ENCODE data around the gene DCTN4. TPM values are rescaled to one million over a fixed set of nuclear protein-coding genes. Genes with fewer than 3 reads are reported as not detected.

The DCTN4 gene
- total RNA-seq, 1 experiment from 2014 or later: 43.9 TPM

DNA sequence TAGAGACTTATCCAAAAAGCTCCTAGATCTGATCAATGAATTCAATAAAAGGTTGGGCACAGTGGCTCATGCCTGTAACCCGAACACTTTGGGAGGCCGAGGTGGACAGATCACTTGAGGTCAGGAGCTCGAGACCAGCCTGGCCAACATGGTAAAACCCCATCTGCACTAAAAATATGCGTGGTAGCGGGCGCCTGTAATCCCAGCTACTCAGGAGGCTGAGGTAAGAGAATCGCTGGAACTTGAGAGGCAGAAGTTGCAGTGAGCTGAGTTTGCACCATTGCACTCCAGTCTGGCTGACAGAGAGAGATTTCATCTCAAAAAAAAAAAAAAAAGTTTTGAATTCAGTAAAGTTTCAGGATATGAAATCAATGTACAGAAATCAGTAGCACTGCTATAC, 20.0 kb downstream of the DCTN4 start:
- Mint-ChIP-seq H3K9me3 (peaks cover 44% of the 10 kb centered on the region), H3K4me1 (peaks cover 29% of the 10 kb centered on the region), H3K27ac (no peak overlapping the region), H3K36me3 (peaks cover 58% of the 10 kb centered on the region), H3K27me3 (ENCODE audit: low read depth) (no peaks in the 10 kb centered on the region), H3K4me3 (no peak overlapping the region)
- POLR2A ChIA-PET: no interaction called here
- ATAC-seq (no peak), DNase-seq (ENCODE audit: low spot score) (no peak)
- CTCF ChIA-PET: interaction anchor here (0.6 to 1.4 kb wide), 8 partner anchors 17 to 603 kb away, joined by 3 to 4 read pairs (median 3); partner anchors contain the start of gene RBM22
- TF ChIP-seq, protein P1, sequence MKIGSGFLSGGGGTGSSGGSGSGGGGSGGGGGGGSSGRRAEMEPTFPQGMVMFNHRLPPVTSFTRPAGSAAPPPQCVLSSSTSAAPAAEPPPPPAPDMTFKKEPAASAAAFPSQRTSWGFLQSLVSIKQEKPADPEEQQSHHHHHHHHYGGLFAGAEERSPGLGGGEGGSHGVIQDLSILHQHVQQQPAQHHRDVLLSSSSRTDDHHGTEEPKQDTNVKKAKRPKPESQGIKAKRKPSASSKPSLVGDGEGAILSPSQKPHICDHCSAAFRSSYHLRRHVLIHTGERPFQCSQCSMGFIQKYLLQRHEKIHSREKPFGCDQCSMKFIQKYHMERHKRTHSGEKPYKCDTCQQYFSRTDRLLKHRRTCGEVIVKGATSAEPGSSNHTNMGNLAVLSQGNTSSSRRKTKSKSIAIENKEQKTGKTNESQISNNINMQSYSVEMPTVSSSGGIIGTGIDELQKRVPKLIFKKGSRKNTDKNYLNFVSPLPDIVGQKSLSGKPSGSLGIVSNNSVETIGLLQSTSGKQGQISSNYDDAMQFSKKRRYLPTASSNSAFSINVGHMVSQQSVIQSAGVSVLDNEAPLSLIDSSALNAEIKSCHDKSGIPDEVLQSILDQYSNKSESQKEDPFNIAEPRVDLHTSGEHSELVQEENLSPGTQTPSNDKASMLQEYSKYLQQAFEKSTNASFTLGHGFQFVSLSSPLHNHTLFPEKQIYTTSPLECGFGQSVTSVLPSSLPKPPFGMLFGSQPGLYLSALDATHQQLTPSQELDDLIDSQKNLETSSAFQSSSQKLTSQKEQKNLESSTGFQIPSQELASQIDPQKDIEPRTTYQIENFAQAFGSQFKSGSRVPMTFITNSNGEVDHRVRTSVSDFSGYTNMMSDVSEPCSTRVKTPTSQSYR (CRISPR knock-in tag; IDR thresholded peaks at IDR 0.05): no peak
- TF ChIP-seq, protein P2, sequence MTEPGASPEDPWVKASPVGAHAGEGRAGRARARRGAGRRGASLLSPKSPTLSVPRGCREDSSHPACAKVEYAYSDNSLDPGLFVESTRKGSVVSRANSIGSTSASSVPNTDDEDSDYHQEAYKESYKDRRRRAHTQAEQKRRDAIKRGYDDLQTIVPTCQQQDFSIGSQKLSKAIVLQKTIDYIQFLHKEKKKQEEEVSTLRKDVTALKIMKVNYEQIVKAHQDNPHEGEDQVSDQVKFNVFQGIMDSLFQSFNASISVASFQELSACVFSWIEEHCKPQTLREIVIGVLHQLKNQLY (CRISPR knock-in tag; IDR thresholded peaks at IDR 0.05): no peak
- TF ChIP-seq, protein P3, sequence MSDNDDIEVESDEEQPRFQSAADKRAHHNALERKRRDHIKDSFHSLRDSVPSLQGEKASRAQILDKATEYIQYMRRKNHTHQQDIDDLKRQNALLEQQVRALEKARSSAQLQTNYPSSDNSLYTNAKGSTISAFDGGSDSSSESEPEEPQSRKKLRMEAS (CRISPR knock-in tag; IDR thresholded peaks at IDR 0.05): no peak
- TF ChIP-seq, protein P4, sequence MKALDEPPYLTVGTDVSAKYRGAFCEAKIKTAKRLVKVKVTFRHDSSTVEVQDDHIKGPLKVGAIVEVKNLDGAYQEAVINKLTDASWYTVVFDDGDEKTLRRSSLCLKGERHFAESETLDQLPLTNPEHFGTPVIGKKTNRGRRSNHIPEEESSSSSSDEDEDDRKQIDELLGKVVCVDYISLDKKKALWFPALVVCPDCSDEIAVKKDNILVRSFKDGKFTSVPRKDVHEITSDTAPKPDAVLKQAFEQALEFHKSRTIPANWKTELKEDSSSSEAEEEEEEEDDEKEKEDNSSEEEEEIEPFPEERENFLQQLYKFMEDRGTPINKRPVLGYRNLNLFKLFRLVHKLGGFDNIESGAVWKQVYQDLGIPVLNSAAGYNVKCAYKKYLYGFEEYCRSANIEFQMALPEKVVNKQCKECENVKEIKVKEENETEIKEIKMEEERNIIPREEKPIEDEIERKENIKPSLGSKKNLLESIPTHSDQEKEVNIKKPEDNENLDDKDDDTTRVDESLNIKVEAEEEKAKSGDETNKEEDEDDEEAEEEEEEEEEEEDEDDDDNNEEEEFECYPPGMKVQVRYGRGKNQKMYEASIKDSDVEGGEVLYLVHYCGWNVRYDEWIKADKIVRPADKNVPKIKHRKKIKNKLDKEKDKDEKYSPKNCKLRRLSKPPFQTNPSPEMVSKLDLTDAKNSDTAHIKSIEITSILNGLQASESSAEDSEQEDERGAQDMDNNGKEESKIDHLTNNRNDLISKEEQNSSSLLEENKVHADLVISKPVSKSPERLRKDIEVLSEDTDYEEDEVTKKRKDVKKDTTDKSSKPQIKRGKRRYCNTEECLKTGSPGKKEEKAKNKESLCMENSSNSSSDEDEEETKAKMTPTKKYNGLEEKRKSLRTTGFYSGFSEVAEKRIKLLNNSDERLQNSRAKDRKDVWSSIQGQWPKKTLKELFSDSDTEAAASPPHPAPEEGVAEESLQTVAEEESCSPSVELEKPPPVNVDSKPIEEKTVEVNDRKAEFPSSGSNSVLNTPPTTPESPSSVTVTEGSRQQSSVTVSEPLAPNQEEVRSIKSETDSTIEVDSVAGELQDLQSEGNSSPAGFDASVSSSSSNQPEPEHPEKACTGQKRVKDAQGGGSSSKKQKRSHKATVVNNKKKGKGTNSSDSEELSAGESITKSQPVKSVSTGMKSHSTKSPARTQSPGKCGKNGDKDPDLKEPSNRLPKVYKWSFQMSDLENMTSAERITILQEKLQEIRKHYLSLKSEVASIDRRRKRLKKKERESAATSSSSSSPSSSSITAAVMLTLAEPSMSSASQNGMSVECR (CRISPR knock-in tag; IDR thresholded peaks at IDR 0.05; ENCODE audit: borderline replicate concordance): no peak
- TF ChIP-seq ZNF317 (CRISPR knock-in tag; IDR thresholded peaks at IDR 0.05; ENCODE audit: borderline replicate concordance, low read depth): no peak
- TF ChIP-seq KAT7 (CRISPR knock-in tag; IDR thresholded peaks at IDR 0.05; ENCODE audit: borderline replicate concordance): no peak
- no peak for TF ChIP-seq NFYB (CRISPR knock-in tag; conservative IDR thresholded peaks at IDR 0.05; ENCODE audit: low read depth)
- no peak for TF ChIP-seq GRHL2 (CRISPR knock-in tag; IDR thresholded peaks at IDR 0.05; ENCODE audit: insufficient replicate concordance, severe bottlenecking)
- no peak for TF ChIP-seq RELA (CRISPR knock-in tag; IDR thresholded peaks at IDR 0.05; ENCODE audit: borderline replicate concordance)
- TF ChIP-seq GABPB1 (CRISPR knock-in tag; IDR thresholded peaks at IDR 0.05): no peak
- TF ChIP-seq CBFB (CRISPR knock-in tag; IDR thresholded peaks at IDR 0.05; ENCODE audit: low read depth): no peak
- TF ChIP-seq, protein P5, sequence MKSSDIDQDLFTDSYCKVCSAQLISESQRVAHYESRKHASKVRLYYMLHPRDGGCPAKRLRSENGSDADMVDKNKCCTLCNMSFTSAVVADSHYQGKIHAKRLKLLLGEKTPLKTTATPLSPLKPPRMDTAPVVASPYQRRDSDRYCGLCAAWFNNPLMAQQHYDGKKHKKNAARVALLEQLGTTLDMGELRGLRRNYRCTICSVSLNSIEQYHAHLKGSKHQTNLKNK (CRISPR knock-in tag; IDR thresholded peaks at IDR 0.05): no peak
- TF ChIP-seq TCF7 (CRISPR knock-in tag; IDR thresholded peaks at IDR 0.05; ENCODE audit: low read depth): no peak
- no peak for TF ChIP-seq ATF1 (CRISPR knock-in tag; IDR thresholded peaks at IDR 0.05)
- TF ChIP-seq ELF4 (CRISPR knock-in tag; IDR thresholded peaks at IDR 0.05; ENCODE audit: low read depth): no peak
- no peak for TF ChIP-seq SP1 (CRISPR knock-in tag; conservative IDR thresholded peaks at IDR 0.05)

Measured in WTC11 (cell line).